ENCODE results near the gene MDC1.

DNA sequence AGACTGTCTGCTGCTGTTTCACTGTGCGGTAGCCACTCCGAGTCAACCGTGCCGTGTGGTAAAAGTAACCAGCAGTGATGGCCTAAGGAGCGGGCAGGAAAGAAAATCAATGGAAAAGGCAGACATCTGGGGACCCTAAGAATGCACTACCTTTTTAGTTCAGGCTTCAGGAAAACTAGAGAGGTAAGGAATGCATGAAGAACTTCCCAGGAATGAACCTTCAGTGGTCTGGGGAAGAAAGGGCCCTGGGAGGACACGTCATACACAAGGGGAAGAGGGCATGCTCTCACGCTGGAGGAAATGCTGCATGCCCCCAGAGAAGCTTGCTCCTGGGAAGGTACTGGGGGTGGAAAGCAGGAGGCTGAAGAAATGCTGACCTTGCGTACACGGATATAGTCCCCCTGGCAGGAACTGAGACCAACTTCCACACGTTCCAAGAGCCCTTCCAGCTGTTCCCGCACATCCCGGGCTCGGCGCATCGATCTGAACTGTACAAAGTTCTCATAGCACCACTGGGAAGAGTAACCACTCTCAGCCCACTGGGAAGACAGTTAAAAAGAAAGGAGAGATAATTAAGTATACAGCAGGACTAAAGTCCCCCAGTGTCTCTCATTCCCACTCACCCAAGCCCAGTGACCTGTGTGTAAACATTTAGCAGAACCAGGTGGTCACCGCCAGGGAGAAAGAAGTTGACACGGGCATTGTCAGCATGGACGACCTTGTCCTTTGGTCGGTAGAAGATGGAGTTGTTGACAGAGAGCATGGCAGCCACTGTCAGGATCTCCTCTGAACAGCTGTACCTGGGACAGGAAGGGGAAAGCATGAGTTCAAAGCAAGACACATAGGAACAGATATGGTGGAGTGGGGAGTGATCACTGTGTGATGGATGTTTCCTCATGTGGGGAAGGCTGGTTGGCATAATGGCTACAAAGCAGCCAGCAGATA, 62.0 kb downstream of the MDC1 start:
- TF ChIP-seq CTCF (IDR thresholded peaks at IDR 0.05) (no peak), POLR2AphosphoS5 (IDR thresholded peaks at IDR 0.05) (no peak), POLR2A (IDR thresholded peaks at IDR 0.05) (no peak), EP300 (IDR thresholded peaks at IDR 0.05) (no peak)
